ENCODE data around the gene SP140. TPM values are rescaled to one million over a fixed set of nuclear protein-coding genes. Genes with fewer than 3 reads are reported as not detected.

SP140 gene
- total and polyA plus RNA-seq, 2 of the 13 experiments (the other 11 are each of a cell fraction or from before 2014, with no cell fraction given) = 0.57 to 0.80 TPM

GRCh38 chr2:230202430-230203109 is 23.0 kb upstream of the SP140 start:
- in situ Hi-C loops (cut with HindIII; ENCODE audit: extremely low pct_ligation_motif_present, low pct_unique_long_range_greater_than_20kb) (no loop called here), intact Hi-C loops (cut with micrococcal nuclease; ENCODE audit: unreplicated experiment) (no loop called here)
- WGBS (ENCODE audit: low lambda C conversion rate) = 91% methylated on average over 10 of the region's 10 CpGs
- Histone ChIP-seq H2AFZ (ENCODE audit: low read length) (no peak overlapping the region), H4K20me1 (ENCODE audit: insufficient read depth, low read length) (no peaks in the 10 kb centered on the region), H3K36me3 (replicated peaks in 1 of 2; ENCODE audit: control insufficient read depth in 1 of 2, insufficient read depth in 2 of 2, low read length in 2 of 2) (peaks cover 0 to 8% of the 10 kb centered on the region in 2 experiments; a peak in 1 of 5 replicates), H3K9ac (ENCODE audit: insufficient read depth, low read depth, low read length) (no peak overlapping the region), H3K4me1 (ENCODE audit: insufficient read depth, low read length) (no peaks in the 10 kb centered on the region), H3K9me3 (ENCODE audit: low read length) (no peaks in the 10 kb centered on the region), H3K79me2 (ENCODE audit: insufficient read depth, low read length) (no peaks in the 10 kb centered on the region), H3K27ac (ENCODE audit: extremely low read length, insufficient read depth, low read length) (no peak overlapping the region), H3K27me3 (ENCODE audit: control insufficient read depth in 1 of 2, insufficient read depth in 2 of 2, low read length in 2 of 2) (no peaks in the 10 kb centered on the region), H3K4me2 (ENCODE audit: low read depth, low read length) (no peak overlapping the region), H3K4me3 (replicated peaks in 1 of 3; ENCODE audit: insufficient read depth in 1 of 3, low read depth in 2 of 3, low read length in 3 of 3) (no peak overlapping the region)
- ATAC-seq (no peak), FAIRE-seq (no peak), DNase-seq (ENCODE audit: low spot score) (no peak)
- CTCF ChIA-PET (ENCODE audit: low intra/inter-chr PET ratio, low total read pairs) = no interaction called here
- POLR2A ChIA-PET = interaction anchor here (1.3 kb wide), 1 partner anchor 17 kb away, joined by 3 read pairs; the partner anchor contains the start of gene SP110
- no peak for TF ChIP-seq SMARCC2 (IDR thresholded peaks at IDR 0.05)
- TF ChIP-seq ZC3H13 (CRISPR knock-in tag; IDR thresholded peaks at IDR 0.05) = no peak
- no TSS peak for BruUV-seq (replicated peaks)

DNA sequence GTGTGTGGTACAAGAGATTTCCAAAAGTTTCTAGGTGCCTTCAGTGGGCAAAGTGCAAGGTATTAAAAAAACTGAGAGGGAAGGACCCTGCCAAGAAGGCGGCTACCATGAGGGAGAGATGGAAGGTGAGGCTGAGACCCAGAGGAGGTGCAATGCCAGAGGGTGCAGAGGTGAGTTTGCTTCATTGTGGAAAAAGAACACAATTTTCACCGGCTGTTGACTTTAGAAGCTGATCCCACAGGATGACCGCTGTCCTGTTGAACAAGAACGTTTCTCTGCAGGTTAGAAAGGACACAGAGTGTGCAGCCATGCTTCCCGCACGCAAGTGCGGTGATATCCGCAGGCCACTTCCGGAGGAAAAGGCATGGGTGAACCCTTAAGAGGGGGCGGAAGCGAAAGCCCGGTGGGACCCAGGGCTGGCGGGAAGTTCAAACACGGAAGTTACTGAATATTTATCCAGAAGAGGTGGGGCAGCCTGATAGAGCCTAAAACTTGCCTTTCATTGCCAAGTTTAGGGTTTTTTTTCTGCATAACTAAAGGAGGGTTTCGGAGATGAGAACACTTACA is 22.3 kb upstream of the SP140 start:
- Histone ChIP-seq H3K9me3 (ENCODE audit: low read length) (no peaks in the 10 kb centered on the region), H3K27ac (ENCODE audit: extremely low read length, insufficient read depth, low read length) (no peak overlapping the region), H2AFZ (ENCODE audit: low read length) (no peak overlapping the region), H3K27me3 (ENCODE audit: control insufficient read depth in 1 of 2, insufficient read depth in 2 of 2, low read length in 2 of 2) (no peaks in the 10 kb centered on the region), H3K4me2 (ENCODE audit: low read depth, low read length) (no peak overlapping the region), H3K36me3 (replicated peaks in 1 of 2; ENCODE audit: control insufficient read depth in 1 of 2, insufficient read depth in 2 of 2, low read length in 2 of 2) (peaks cover 0 to 8% of the 10 kb centered on the region in 2 experiments; a peak in 1 of 5 replicates), H3K79me2 (ENCODE audit: insufficient read depth, low read length) (no peaks in the 10 kb centered on the region), H3K9ac (ENCODE audit: insufficient read depth, low read depth, low read length) (no peak overlapping the region), H3K4me3 (replicated peaks in 1 of 3; ENCODE audit: insufficient read depth in 1 of 3, low read depth in 2 of 3, low read length in 3 of 3) (no peak overlapping the region), H3K4me1 (ENCODE audit: insufficient read depth, low read length) (no peaks in the 10 kb centered on the region), H4K20me1 (ENCODE audit: insufficient read depth, low read length) (no peaks in the 10 kb centered on the region)
- WGBS (ENCODE audit: low lambda C conversion rate) = 93% methylated on average over 15 of the region's 15 CpGs
- BruUV-seq (replicated peaks) = no TSS peak
- ChIA-PET CTCF (ENCODE audit: low intra/inter-chr PET ratio, low total read pairs) (no interaction called here), POLR2A (interaction anchor here (1.3 kb wide), 1 partner anchor 16 kb away, joined by 3 read pairs; the partner anchor contains the start of gene SP110)
- in situ Hi-C loops (cut with HindIII; ENCODE audit: extremely low pct_ligation_motif_present, low pct_unique_long_range_greater_than_20kb) (no loop called here), intact Hi-C loops (cut with micrococcal nuclease; ENCODE audit: unreplicated experiment) (no loop called here)
- ATAC-seq = no peak
- DNase-seq (ENCODE audit: low spot score) = no peak
- no peak for FAIRE-seq
- TF ChIP-seq GLI4 (CRISPR knock-in tag; IDR thresholded peaks at IDR 0.05; ENCODE audit: borderline replicate concordance) (no peak), ZNF292 (CRISPR knock-in tag; IDR thresholded peaks at IDR 0.05; ENCODE audit: borderline replicate concordance, low read depth) (no peak), ZBTB8A (CRISPR knock-in tag; IDR thresholded peaks at IDR 0.05; ENCODE audit: borderline replicate concordance, low read depth) (no peak), EP300 (IDR thresholded peaks at IDR 0.05; ENCODE audit: low read depth in 2 of 2, low read length in 2 of 2) (no peak), EP300 (CRISPR knock-in tag; IDR thresholded peaks at IDR 0.05; ENCODE audit: borderline replicate concordance) (no peak), CCDC6 (CRISPR knock-in tag; IDR thresholded peaks at IDR 0.05) (no peak), RORA (CRISPR knock-in tag; IDR thresholded peaks at IDR 0.05) (no peak), ZSCAN31 (CRISPR knock-in tag; IDR thresholded peaks at IDR 0.05; ENCODE audit: low read depth) (no peak), ZNF280D (CRISPR knock-in tag; IDR thresholded peaks at IDR 0.05) (no peak)
- TF ChIP-seq, protein P1, sequence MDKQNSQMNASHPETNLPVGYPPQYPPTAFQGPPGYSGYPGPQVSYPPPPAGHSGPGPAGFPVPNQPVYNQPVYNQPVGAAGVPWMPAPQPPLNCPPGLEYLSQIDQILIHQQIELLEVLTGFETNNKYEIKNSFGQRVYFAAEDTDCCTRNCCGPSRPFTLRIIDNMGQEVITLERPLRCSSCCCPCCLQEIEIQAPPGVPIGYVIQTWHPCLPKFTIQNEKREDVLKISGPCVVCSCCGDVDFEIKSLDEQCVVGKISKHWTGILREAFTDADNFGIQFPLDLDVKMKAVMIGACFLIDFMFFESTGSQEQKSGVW (CRISPR knock-in tag; IDR thresholded peaks at IDR 0.05; ENCODE audit: borderline replicate concordance) = no peak
